WTC11 (cell line): ENCODE data around the gene ZDHHC18. TPM values are rescaled to one million over a fixed set of nuclear protein-coding genes. Genes with fewer than 3 reads are reported as not detected.

Experiments
- ATAC-seq: fragments of 200-7000 bp; cut with Tn5 transposase; 2 replicates; pipeline ENCODE4 v1.10.0; 2021; ENCODE audit warnings: mild to moderate bottlenecking, moderate library complexity
- CTCF ChIA-PET: fragments of 300-600 bp; sonication (Branson Sonifier 250); formaldehyde crosslinking; loops from one replicate; lab custom pipeline; 2021; ENCODE audit warnings: antibody characterized with exemption; lab: Charles Lee
- POLR2A ChIA-PET: fragments of 350-600 bp; sonication (Branson Sonifier 250); formaldehyde crosslinking; loops from one replicate; lab custom pipeline; 2021; ENCODE audit warnings: antibody characterized with exemption; lab: Charles Lee
- DNase-seq: peaks from one replicate; pipeline ENCODE4 v3.0.0; 2021; ENCODE audit warnings: low spot score
- H3K27ac Mint-ChIP-seq: 2 replicates; pipeline ENCODE4 v1.8.0; 2021; ENCODE audit warnings: mixed read lengths
- H3K27me3 Mint-ChIP-seq: 2 replicates; pipeline ENCODE4 v1.8.0; 2021; ENCODE audit warnings: low read depth, mild to moderate bottlenecking, moderate library complexity, mixed read lengths
- H3K36me3 Mint-ChIP-seq: 2 replicates; pipeline ENCODE4 v1.8.0; 2021; ENCODE audit warnings: mixed read lengths
- H3K4me1 Mint-ChIP-seq: 2 replicates; pipeline ENCODE4 v1.8.0; 2022; ENCODE audit warnings: mixed read lengths
- H3K4me3 Mint-ChIP-seq: 2 replicates; pipeline ENCODE4 v1.8.0; 2021; ENCODE audit warnings: mild to moderate bottlenecking, moderate library complexity, mixed read lengths
- H3K9me3 Mint-ChIP-seq: 2 replicates; pipeline ENCODE4 v1.8.0; 2021; ENCODE audit warnings: mixed read lengths
- ARID4B ChIP-seq: sonication (generic); formaldehyde crosslinking; IDR thresholded peaks from 2 replicates; pipeline ENCODE4 v1.8.0; 2023; ENCODE audit warnings: missing genetic modification reagents, mild to moderate bottlenecking, borderline replicate concordance
- ATF3 ChIP-seq: sonication (generic); formaldehyde crosslinking; conservative IDR thresholded peaks from 2 replicates; pipeline ENCODE4 v1.8.1; 2022; ENCODE audit warnings: mild to moderate bottlenecking, missing genetic modification reagents
- CDX4 ChIP-seq: fragments of 250-450 bp; sonication (Bioruptor Pico); IDR thresholded peaks from 2 replicates; pipeline ENCODE4 v1.9.0; 2021; ENCODE audit warnings: moderate library complexity, mild to moderate bottlenecking, inconsistent platforms, borderline replicate concordance
- CREB1 ChIP-seq: sonication (generic); formaldehyde crosslinking; IDR thresholded peaks from 2 replicates; pipeline ENCODE4 v1.8.0; 2023; ENCODE audit warnings: mild to moderate bottlenecking, missing genetic modification reagents
- ELF4 ChIP-seq: sonication (generic); formaldehyde crosslinking; IDR thresholded peaks from 2 replicates; pipeline ENCODE4 v1.8.1; 2022; ENCODE audit warnings: low read depth, mild to moderate bottlenecking, moderate library complexity, missing genetic modification reagents
- HMGA2 ChIP-seq: fragments of 250-450 bp; sonication (Bioruptor Pico); IDR thresholded peaks from 2 replicates; pipeline ENCODE4 v1.4.0; 2021; ENCODE audit warnings: mild to moderate bottlenecking, moderate library complexity
- JUN ChIP-seq: sonication (generic); formaldehyde crosslinking; IDR thresholded peaks from 2 replicates; pipeline ENCODE4 v1.8.0; 2023; ENCODE audit warnings: mild to moderate bottlenecking, missing genetic modification reagents
- MAX ChIP-seq: sonication (generic); formaldehyde crosslinking; IDR thresholded peaks from 2 replicates; pipeline ENCODE4 v1.8.0; 2022; ENCODE audit warnings: mild to moderate bottlenecking, missing genetic modification reagents
- NR1H2 ChIP-seq: sonication (generic); formaldehyde crosslinking; IDR thresholded peaks from 2 replicates; pipeline ENCODE4 v1.9.0; 2021; ENCODE audit warnings: mild to moderate bottlenecking, moderate library complexity, missing genetic modification reagents
- RELA ChIP-seq: sonication (generic); formaldehyde crosslinking; IDR thresholded peaks from 2 replicates; pipeline ENCODE4 v1.8.1; 2022; ENCODE audit warnings: missing genetic modification reagents, mild to moderate bottlenecking, borderline replicate concordance
- RORB ChIP-seq: fragments of 250-450 bp; sonication (Bioruptor Pico); IDR thresholded peaks from 2 replicates; pipeline ENCODE4 v1.9.0; 2021; ENCODE audit warnings: mild to moderate bottlenecking
- SOX15 ChIP-seq: fragments of 250-450 bp; sonication (Bioruptor Pico); IDR thresholded peaks from 2 replicates; pipeline ENCODE4 v1.9.0; 2021; ENCODE audit warnings: mild to moderate bottlenecking
- TEAD1 ChIP-seq: sonication (generic); formaldehyde crosslinking; IDR thresholded peaks from 2 replicates; pipeline ENCODE4 v1.8.0; 2022; ENCODE audit warnings: mild to moderate bottlenecking, missing genetic modification reagents
- USF1 ChIP-seq: sonication (generic); formaldehyde crosslinking; IDR thresholded peaks from 2 replicates; pipeline ENCODE4 v1.8.0; 2022; ENCODE audit warnings: mild to moderate bottlenecking, missing genetic modification reagents
- ZBTB21 ChIP-seq: sonication (generic); formaldehyde crosslinking; IDR thresholded peaks from 2 replicates; pipeline ENCODE4 v1.8.1; 2023; ENCODE audit warnings: mild to moderate bottlenecking, missing genetic modification reagents, borderline replicate concordance
- ZNF138 ChIP-seq: sonication (generic); formaldehyde crosslinking; conservative IDR thresholded peaks from 2 replicates; pipeline ENCODE4 v1.8.1; 2022; ENCODE audit warnings: mild to moderate bottlenecking, moderate library complexity, missing genetic modification reagents
- ZNF219 ChIP-seq: sonication (generic); formaldehyde crosslinking; IDR thresholded peaks from 2 replicates; pipeline ENCODE4 v1.8.0; 2023; ENCODE audit warnings: missing genetic modification reagents, mild to moderate bottlenecking, borderline replicate concordance
- total RNA-seq: library from RNA; stranded (reverse); gene quantifications from 3 replicates; pipeline ENCODE4 v1.2.3, GENCODE V29; 2021
- TF ChIP-seq, protein P1 (sequence below): sonication (generic); formaldehyde crosslinking; IDR thresholded peaks from 2 replicates; pipeline ENCODE4 v1.8.1; 2022; ENCODE audit warnings: mild to moderate bottlenecking, missing genetic modification reagents, moderate library complexity, borderline replicate concordance
- TF ChIP-seq, protein P2 (sequence below): sonication (generic); formaldehyde crosslinking; IDR thresholded peaks from 2 replicates; pipeline ENCODE4 v1.8.0; 2022; ENCODE audit warnings: mild to moderate bottlenecking, missing genetic modification reagents
- TF ChIP-seq, protein P3 (sequence below): sonication (generic); formaldehyde crosslinking; IDR thresholded peaks from 2 replicates; pipeline ENCODE4 v1.8.0; 2023; ENCODE audit warnings: missing genetic modification reagents
- TF ChIP-seq, protein P4 (sequence below): sonication (generic); formaldehyde crosslinking; IDR thresholded peaks from 2 replicates; pipeline ENCODE4 v1.8.1; 2022; ENCODE audit warnings: mild to moderate bottlenecking, moderate library complexity, missing genetic modification reagents
- TF ChIP-seq, protein P5 (sequence below): fragments of 200-600 bp; IDR thresholded peaks from 2 replicates; pipeline ENCODE4 v1.8.0; 2022; ENCODE audit warnings: antibody characterized with exemption

Gene ZDHHC18
- total RNA-seq, 1 experiment from 2014 or later = 26.5 TPM

DNA sequence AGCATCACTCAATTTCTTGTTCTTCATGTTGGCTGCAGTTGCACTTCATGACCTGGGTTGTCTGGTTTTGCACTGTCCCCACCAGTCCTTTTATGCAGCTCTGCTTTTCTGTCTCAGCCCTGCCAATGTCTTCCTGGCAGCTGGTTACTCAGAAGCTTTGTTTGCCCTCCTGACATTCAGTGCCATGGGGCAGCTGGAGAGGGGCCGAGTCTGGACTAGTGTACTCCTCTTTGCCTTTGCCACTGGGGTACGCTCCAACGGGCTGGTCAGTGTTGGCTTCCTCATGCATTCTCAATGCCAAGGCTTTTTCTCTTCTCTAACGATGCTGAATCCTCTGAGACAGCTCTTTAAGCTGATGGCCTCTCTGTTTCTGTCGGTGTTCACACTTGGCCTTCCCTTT lies 32.1 kb upstream of the ZDHHC18 start:
- H3K27ac Mint-ChIP-seq = no peak overlapping the region
- peaks cover 16% of the 10 kb centered on the region for H3K36me3 Mint-ChIP-seq
- H3K4me3 Mint-ChIP-seq = no peak overlapping the region
- peaks cover 7% of the 10 kb centered on the region for H3K4me1 Mint-ChIP-seq
- DNase-seq (no peak), ATAC-seq (no peak)
- TF ChIP-seq HMGA2 (CRISPR knock-in tag) (no peak), ZNF219 (CRISPR knock-in tag) (no peak), TEAD1 (CRISPR knock-in tag) (no peak), ZNF138 (CRISPR knock-in tag) (no peak), NR1H2 (no peak), RORB (CRISPR knock-in tag) (no peak), CDX4 (CRISPR knock-in tag) (no peak), RELA (no peak), ZBTB21 (CRISPR knock-in tag) (no peak), MAX (CRISPR knock-in tag) (no peak), JUN (CRISPR knock-in tag) (no peak), CREB1 (CRISPR knock-in tag) (no peak)
- TF ChIP-seq, protein P1, sequence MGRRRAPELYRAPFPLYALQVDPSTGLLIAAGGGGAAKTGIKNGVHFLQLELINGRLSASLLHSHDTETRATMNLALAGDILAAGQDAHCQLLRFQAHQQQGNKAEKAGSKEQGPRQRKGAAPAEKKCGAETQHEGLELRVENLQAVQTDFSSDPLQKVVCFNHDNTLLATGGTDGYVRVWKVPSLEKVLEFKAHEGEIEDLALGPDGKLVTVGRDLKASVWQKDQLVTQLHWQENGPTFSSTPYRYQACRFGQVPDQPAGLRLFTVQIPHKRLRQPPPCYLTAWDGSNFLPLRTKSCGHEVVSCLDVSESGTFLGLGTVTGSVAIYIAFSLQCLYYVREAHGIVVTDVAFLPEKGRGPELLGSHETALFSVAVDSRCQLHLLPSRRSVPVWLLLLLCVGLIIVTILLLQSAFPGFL (CRISPR knock-in tag) = no peak
- POLR2A ChIA-PET = no interaction called here
- H3K9me3 Mint-ChIP-seq = no peaks in the 10 kb centered on the region
- H3K27me3 Mint-ChIP-seq = no peaks in the 10 kb centered on the region
- CTCF ChIA-PET = interaction anchor here (0.6 to 0.7 kb wide), 2 partner anchors 210 to 256 kb away, joined by 3 read pairs; no protein-coding TSS in a partner anchor

DNA sequence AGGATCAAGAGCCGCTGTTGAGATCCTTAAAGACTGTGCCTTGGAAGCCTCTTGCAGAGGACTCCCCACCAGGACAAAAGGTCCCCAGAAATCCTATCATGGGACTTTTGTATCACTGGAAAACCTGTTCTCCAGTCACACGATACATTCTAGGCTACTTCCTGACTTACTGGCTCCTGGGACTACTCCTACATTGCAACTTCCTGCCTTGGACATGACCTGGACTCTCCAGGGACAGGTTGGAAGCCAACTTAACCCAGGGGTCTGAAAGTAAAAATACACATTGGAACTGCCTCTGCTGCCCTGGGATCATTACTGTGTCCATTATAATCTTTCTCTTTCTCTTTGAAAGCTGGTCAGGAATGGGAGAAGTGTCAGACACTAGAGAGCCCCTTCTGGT lies 28.9 kb upstream of the ZDHHC18 start:
- H3K27ac Mint-ChIP-seq = no peak overlapping the region
- POLR2A ChIA-PET = no interaction called here
- no peak for DNase-seq

More for the DNA sequence above, 28.9 kb upstream of the ZDHHC18 start:
- Mint-ChIP-seq H3K27me3 (0 out of 2 replicates have a peak, but pooled peaks cover 3% of the 10 kb centered on the region), H3K36me3 (peaks cover 20% of the 10 kb centered on the region), H3K4me1 (peaks cover 19% of the 10 kb centered on the region), H3K9me3 (peaks cover 11% of the 10 kb centered on the region), H3K4me3 (no peak overlapping the region)
- TF ChIP-seq SOX15 (CRISPR knock-in tag) (no peak), ELF4 (CRISPR knock-in tag) (no peak), USF1 (no peak), ARID4B (CRISPR knock-in tag) (no peak), ATF3 (no peak), HMGA2 (CRISPR knock-in tag) (no peak)
- TF ChIP-seq, protein P2, sequence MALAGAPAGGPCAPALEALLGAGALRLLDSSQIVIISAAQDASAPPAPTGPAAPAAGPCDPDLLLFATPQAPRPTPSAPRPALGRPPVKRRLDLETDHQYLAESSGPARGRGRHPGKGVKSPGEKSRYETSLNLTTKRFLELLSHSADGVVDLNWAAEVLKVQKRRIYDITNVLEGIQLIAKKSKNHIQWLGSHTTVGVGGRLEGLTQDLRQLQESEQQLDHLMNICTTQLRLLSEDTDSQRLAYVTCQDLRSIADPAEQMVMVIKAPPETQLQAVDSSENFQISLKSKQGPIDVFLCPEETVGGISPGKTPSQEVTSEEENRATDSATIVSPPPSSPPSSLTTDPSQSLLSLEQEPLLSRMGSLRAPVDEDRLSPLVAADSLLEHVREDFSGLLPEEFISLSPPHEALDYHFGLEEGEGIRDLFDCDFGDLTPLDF (CRISPR knock-in tag) = no peak
- TF ChIP-seq, protein P3, sequence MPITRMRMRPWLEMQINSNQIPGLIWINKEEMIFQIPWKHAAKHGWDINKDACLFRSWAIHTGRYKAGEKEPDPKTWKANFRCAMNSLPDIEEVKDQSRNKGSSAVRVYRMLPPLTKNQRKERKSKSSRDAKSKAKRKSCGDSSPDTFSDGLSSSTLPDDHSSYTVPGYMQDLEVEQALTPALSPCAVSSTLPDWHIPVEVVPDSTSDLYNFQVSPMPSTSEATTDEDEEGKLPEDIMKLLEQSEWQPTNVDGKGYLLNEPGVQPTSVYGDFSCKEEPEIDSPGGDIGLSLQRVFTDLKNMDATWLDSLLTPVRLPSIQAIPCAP (CRISPR knock-in tag) = no peak
- TF ChIP-seq, protein P4, sequence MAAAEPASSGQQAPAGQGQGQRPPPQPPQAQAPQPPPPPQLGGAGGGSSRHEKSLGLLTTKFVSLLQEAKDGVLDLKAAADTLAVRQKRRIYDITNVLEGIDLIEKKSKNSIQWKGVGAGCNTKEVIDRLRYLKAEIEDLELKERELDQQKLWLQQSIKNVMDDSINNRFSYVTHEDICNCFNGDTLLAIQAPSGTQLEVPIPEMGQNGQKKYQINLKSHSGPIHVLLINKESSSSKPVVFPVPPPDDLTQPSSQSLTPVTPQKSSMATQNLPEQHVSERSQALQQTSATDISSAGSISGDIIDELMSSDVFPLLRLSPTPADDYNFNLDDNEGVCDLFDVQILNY (CRISPR knock-in tag) = no peak
- TF ChIP-seq, protein P1 (CRISPR knock-in tag) = no peak
- TF ChIP-seq, protein P5, sequence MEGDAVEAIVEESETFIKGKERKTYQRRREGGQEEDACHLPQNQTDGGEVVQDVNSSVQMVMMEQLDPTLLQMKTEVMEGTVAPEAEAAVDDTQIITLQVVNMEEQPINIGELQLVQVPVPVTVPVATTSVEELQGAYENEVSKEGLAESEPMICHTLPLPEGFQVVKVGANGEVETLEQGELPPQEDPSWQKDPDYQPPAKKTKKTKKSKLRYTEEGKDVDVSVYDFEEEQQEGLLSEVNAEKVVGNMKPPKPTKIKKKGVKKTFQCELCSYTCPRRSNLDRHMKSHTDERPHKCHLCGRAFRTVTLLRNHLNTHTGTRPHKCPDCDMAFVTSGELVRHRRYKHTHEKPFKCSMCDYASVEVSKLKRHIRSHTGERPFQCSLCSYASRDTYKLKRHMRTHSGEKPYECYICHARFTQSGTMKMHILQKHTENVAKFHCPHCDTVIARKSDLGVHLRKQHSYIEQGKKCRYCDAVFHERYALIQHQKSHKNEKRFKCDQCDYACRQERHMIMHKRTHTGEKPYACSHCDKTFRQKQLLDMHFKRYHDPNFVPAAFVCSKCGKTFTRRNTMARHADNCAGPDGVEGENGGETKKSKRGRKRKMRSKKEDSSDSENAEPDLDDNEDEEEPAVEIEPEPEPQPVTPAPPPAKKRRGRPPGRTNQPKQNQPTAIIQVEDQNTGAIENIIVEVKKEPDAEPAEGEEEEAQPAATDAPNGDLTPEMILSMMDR = no peak
- no peak for ATAC-seq
- CTCF ChIA-PET = interaction anchor here (1.1 to 1.2 kb wide), 2 partner anchors 9 to 195 kb away, joined by 3 to 5 read pairs; no protein-coding TSS in a partner anchor
